Measurements from ENCODE around the gene RNF126.

Gene RNF126

DNA sequence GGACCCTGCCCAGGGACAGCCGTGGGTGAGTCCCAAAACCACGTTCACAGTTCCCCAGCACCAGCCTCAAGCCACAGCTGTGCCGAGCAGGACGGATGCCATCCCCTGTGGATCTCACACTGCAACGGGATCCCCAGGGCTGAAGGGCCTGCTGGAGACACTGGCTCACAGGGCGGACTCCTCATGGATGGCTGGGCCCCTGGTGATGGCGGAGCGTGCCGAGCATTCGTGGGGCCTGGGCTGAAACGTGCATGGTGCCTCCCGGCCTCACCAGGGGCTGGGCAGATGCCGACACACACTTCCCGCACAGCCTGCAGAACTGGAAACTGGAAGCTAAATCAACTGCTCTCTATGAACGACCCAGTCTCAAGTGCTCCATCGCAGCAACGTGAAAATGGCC lies 9.6 kb downstream of the RNF126 start:
- Histone ChIP-seq H3K27me3 (ENCODE audit: insufficient read depth, poor library complexity, severe bottlenecking) (no peaks in the 10 kb centered on the region), H3K27ac (replicated peaks) (no peak overlapping the region), H3K4me3 (replicated peaks; ENCODE audit: insufficient read depth, low read length) (no peak overlapping the region)
- TF ChIP-seq, protein P1, sequence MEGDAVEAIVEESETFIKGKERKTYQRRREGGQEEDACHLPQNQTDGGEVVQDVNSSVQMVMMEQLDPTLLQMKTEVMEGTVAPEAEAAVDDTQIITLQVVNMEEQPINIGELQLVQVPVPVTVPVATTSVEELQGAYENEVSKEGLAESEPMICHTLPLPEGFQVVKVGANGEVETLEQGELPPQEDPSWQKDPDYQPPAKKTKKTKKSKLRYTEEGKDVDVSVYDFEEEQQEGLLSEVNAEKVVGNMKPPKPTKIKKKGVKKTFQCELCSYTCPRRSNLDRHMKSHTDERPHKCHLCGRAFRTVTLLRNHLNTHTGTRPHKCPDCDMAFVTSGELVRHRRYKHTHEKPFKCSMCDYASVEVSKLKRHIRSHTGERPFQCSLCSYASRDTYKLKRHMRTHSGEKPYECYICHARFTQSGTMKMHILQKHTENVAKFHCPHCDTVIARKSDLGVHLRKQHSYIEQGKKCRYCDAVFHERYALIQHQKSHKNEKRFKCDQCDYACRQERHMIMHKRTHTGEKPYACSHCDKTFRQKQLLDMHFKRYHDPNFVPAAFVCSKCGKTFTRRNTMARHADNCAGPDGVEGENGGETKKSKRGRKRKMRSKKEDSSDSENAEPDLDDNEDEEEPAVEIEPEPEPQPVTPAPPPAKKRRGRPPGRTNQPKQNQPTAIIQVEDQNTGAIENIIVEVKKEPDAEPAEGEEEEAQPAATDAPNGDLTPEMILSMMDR (IDR thresholded peaks at IDR 0.05; ENCODE audit: insufficient read depth, low read length) = no peak
- TF ChIP-seq SPI1 (IDR thresholded peaks at IDR 0.05; ENCODE audit: borderline replicate concordance, low read depth) = no peak
- no peak for TF ChIP-seq GABPA (IDR thresholded peaks at IDR 0.05; ENCODE audit: low read depth)
- no peak for DNase-seq (ENCODE audit: low read depth in 1 of 2, low spot score in 1 of 2)

DNA sequence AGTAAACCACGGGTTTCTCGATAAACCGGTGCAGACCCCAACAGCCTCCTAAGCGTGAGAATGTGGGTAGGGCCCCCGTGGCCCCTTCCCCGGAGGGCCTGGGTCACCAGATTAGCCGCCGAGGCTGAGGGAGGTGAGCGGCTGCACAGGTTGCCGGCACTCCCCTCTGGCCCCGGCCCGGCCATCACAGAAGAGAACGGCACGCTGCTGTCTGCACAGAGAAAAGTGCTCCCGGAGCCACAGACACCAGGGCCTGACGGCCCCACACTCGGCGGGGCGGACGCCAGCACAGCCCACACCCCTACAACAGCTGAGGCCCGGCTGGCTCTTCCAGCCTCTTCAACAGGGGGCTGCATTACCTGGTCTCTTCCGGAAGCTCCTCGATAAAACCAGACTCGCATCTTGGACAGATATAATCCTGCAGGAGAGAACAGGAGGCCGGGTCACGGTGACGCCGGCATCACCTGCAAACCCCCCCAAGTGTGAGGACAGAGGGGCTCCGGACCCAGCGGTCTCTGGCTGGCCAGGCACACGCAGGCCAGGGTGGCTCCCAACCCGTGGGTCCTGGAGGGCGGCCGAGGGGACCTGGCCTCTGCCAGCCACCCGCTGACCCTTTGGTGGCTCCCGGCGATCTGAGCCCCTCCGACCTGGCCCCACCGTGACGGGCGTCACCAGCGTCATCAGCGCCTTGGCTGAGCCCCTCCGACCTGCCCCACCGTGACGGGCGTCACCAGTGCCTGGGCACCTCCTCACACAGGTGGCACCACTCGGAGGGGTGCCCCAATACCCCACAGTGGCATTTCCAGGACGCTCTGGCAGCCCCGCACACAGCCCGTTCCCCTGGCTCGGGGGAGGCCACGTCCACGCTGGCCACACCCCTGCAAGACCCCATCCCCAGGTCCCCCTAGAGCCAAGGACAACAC lies 10.3 kb downstream of the RNF126 start:
- no peak for DNase-seq (ENCODE audit: low read depth in 1 of 2, low spot score in 1 of 2)
- H3K4me3 ChIP-seq (replicated peaks; ENCODE audit: insufficient read depth, low read length) = no peak overlapping the region
- H3K27ac ChIP-seq (replicated peaks) = no peak overlapping the region
- no peaks in the 10 kb centered on the region for H3K27me3 ChIP-seq (ENCODE audit: insufficient read depth, poor library complexity, severe bottlenecking)
- TF ChIP-seq, protein P1 (IDR thresholded peaks at IDR 0.05; ENCODE audit: insufficient read depth, low read length) = no peak
- TF ChIP-seq GABPA (IDR thresholded peaks at IDR 0.05; ENCODE audit: low read depth) (no peak), SPI1 (IDR thresholded peaks at IDR 0.05; ENCODE audit: borderline replicate concordance, low read depth) (no peak), POLR2AphosphoS5 (IDR thresholded peaks at IDR 0.05; ENCODE audit: low read depth) (no peak)
- TF ChIP-seq, protein P2, sequence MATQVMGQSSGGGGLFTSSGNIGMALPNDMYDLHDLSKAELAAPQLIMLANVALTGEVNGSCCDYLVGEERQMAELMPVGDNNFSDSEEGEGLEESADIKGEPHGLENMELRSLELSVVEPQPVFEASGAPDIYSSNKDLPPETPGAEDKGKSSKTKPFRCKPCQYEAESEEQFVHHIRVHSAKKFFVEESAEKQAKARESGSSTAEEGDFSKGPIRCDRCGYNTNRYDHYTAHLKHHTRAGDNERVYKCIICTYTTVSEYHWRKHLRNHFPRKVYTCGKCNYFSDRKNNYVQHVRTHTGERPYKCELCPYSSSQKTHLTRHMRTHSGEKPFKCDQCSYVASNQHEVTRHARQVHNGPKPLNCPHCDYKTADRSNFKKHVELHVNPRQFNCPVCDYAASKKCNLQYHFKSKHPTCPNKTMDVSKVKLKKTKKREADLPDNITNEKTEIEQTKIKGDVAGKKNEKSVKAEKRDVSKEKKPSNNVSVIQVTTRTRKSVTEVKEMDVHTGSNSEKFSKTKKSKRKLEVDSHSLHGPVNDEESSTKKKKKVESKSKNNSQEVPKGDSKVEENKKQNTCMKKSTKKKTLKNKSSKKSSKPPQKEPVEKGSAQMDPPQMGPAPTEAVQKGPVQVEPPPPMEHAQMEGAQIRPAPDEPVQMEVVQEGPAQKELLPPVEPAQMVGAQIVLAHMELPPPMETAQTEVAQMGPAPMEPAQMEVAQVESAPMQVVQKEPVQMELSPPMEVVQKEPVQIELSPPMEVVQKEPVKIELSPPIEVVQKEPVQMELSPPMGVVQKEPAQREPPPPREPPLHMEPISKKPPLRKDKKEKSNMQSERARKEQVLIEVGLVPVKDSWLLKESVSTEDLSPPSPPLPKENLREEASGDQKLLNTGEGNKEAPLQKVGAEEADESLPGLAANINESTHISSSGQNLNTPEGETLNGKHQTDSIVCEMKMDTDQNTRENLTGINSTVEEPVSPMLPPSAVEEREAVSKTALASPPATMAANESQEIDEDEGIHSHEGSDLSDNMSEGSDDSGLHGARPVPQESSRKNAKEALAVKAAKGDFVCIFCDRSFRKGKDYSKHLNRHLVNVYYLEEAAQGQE (IDR thresholded peaks at IDR 0.05; ENCODE audit: insufficient replicate concordance, low read depth) = no peak

DNA sequence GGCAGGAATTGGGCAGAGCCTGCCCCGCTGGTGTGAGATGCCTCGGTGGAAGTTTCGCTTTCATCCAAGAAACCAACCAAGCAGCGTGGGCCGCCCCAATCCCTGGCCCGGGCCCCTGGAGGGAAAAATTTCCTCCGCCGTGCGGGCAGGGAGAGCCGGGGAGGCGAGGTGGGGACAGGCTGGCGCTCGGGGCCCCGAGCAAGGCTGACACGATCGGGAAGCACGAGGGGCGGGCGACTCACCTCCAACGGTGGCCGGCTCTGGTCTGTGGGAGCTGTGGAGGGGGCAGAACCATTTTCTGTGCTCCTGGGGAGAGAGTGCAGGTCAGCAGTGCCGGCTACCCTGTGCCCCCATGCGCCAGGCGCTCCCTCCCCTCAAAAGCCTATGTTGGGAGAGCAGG lies 11.0 kb downstream of the RNF126 start:
- Histone ChIP-seq H3K27me3 (ENCODE audit: insufficient read depth, poor library complexity, severe bottlenecking) (no peaks in the 10 kb centered on the region), H3K4me3 (replicated peaks; ENCODE audit: insufficient read depth, low read length) (no peak overlapping the region), H3K27ac (replicated peaks) (no peak overlapping the region)
- no peak for DNase-seq (ENCODE audit: low read depth in 1 of 2, low spot score in 1 of 2)
- no peak for TF ChIP-seq GABPA (IDR thresholded peaks at IDR 0.05; ENCODE audit: low read depth)

DNA sequence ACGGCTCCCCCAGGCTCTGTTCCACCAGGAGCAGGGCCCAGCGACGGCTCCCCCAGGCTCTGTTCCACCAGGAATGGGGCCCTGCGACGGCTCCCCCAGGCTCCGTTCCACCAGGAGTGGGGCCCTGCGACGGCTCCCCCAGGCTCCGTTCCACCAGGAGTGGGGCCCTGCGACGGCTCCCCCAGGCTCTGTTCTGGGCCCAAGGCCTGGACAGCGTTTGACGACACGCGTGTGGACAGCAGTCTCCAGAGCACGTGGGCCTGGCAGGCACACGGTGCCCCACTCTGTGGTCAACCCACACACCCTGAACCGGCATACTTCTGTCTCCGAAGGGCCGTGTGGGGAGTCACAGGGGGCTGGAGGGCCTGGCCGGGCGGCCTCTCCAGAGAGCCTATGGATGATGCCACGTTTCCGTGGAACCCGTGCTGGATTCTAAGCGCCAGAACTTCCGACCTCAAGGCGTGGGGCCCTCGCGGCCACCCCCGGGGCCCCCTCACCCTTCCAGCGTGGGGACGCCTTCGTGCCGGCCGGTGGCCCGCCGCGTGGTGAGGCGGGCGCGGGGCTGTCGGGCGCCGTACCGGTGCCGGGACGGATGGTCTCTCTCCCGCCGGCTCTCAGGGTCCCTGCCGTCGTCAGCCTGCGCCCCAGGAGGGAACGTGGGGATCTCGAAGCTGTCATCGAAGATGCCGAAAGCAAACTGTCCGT lies 11.7 kb downstream of the RNF126 start:
- H3K27ac ChIP-seq (replicated peaks) = no peak overlapping the region
- TF ChIP-seq POLR2AphosphoS5 (IDR thresholded peaks at IDR 0.05; ENCODE audit: low read depth) = no peak
- no peak for TF ChIP-seq GABPA (IDR thresholded peaks at IDR 0.05; ENCODE audit: low read depth)
- TF ChIP-seq, protein P1 (IDR thresholded peaks at IDR 0.05; ENCODE audit: insufficient read depth, low read length) = no peak
- TF ChIP-seq, protein P2 (IDR thresholded peaks at IDR 0.05; ENCODE audit: insufficient replicate concordance, low read depth) = no peak
- TF ChIP-seq SPI1 (IDR thresholded peaks at IDR 0.05; ENCODE audit: borderline replicate concordance, low read depth) = no peak
- no peak for DNase-seq (ENCODE audit: low read depth in 1 of 2, low spot score in 1 of 2)
- H3K27me3 ChIP-seq (ENCODE audit: insufficient read depth, poor library complexity, severe bottlenecking) = no peaks in the 10 kb centered on the region
- no peak overlapping the region for H3K4me3 ChIP-seq (replicated peaks; ENCODE audit: insufficient read depth, low read length)

Measured in HL-60 (cell line).